GM18907 (cell line): ENCODE results near the gene NRL.
A peak's percentile ranks its signal among the peaks of the same experiment; 100 is the strongest.

Source experiments
- ATAC-seq: cut with Tn5 transposase; IDR thresholded peaks from one replicate; pipeline ENCODE4 v1.9.1; 2021; ENCODE audit warnings: mild to moderate bottlenecking, moderate library complexity; ENCODE audit not compliant: unreplicated experiment

Gene NRL

DNA sequence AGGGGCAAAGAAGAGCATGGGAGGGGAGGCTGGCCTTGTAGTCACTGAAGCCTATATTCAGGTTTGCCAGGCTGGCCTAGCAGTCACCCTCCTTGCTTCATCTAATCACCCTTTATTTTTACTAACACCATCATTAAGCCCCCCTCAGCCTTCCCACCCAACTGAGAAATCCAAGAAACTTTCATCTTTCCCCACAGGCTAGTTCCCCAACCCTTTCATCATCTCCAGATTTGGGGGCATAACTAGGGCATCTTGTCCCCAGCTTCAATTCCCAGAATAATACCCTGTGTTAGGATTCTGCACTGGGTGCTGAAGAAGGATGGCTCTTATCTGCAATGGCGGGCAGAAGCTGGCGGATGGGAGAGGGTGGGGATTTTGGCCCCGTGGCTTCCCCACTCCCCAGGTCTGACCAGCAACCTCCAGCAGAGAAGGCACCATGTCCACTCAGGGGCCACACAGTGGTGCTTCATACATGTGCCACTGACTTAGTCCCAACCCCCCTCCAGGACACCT lies 13.7 kb downstream of the NRL start:
- ATAC-seq: no peak

DNA sequence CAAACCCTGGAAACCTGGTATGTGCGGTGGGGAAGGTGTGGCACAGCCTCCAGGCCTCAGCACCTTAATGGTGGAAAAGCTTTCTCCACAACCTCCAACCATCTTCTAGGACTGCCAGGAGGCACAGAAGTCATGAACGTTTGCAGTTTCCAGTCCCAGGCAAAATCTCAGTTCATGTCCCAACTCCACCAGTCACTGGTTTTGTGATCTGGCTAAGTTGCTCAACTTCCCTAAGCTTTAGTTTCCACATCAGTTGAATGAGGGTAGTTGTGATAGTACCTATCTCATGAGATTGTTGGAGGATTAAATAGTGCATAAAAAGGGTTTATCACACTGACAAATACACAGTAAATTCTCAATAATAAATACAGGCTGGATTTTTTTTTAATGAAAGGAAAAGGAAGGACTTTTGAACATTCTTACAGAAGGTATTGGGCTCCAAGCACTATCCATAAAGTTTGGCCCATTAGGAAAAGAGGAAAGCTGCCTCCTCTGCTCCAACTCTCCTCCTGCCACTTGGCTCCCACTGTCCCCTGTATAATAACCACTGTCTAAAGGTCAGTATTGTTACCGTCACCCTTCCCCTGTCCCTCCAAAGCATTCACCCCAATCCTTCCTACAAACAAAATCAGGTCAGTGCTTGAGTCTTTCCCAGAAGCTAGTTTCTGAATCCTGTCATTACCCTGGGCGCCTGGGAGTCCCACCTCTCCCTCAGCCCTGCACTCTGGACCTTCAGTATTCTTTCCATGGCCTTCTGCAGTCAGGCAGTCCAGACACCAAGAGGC lies 14.4 kb downstream of the NRL start:
- no peak for ATAC-seq

DNA sequence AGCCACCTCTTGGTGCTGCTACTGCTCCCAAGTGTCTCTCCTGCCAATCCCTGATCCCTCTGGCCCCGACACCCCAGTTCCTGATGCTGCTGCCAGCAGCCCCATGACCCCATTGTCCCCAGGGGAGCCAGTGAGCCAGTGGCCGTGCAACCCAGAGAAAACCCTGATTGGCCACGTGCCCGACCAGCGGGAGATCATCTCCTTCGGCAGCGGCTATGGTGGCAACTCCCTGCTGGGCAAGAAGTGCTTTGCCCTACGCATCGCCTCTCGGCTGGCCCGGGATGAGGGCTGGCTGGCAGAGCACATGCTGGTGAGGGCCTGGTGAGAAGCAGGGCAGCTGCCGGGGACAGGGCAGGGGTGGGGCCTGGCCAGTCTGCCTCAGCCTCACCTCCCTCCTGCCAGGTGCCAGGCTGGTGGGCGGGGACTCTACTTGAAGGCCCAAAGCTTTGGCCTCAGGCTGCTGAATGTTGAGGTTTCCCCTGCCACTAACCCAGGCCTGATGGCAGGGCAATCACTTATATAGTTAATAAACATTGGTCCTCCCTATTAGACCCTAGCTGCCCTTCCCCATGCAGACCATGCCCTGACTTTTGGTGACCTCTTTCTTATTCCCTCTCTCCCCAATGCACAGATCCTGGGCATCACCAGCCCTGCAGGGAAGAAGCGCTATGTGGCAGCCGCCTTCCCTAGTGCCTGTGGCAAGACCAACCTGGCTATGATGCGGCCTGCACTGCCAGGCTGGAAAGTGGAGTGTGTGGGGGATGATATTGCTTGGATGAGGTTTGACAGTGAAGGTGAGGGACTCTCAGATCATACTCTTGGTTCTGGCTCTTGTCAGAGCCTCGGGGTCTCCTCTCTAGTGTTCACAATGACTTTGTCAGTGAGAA lies 15.6 kb downstream of the NRL start:
- no peak for ATAC-seq

DNA sequence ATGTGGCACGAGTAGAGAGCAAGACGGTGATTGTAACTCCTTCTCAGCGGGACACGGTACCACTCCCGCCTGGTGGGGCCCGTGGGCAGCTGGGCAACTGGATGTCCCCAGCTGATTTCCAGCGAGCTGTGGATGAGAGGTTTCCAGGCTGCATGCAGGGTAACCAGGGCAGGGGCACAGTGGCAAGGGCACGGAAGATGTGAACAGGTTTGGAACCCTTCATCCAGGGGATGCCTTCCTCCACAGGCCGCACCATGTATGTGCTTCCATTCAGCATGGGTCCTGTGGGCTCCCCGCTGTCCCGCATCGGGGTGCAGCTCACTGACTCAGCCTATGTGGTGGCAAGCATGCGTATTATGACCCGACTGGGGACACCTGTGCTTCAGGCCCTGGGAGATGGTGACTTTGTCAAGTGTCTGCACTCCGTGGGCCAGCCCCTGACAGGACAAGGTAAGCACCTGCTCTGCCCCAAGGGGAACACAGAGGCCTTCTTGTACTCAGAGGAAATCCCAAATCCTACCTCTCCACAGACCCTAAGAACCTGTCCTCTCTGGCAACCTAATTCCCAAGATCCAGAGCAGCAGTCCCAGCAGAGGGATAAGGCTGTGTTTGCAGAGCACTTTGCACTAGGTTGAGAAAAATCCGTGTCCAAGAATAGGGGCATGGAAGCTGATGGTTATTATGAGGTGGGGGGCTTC lies 16.4 kb downstream of the NRL start:
- ATAC-seq: no peak

DNA sequence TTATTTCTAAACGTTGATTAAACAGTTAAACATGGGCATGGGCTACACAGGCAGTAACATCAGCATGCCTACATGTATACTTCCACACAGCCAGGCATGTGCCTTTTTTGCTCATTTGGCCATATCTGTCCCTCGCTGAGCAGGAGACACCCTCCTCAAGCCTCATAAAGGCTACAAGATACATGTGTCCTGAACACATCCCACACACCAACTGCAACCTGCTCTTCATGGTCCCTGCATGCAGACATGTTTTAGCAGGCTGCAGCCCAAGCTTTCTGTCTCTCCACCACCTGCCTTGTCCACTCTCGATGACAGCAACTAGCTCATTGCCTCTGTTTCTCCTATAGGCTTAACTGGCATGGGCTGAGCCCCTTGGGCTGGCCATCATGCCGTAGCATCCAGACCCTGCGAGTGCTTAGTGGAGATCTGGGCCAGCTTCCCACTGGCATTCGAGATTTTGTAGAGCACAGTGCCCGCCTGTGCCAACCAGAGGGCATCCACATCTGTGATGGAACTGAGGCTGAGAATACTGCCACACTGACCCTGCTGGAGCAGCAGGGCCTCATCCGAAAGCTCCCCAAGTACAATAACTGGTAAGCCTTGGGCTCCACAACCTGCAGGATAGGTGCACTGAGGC lies 18.1 kb downstream of the NRL start:
- ATAC-seq: no peak

DNA sequence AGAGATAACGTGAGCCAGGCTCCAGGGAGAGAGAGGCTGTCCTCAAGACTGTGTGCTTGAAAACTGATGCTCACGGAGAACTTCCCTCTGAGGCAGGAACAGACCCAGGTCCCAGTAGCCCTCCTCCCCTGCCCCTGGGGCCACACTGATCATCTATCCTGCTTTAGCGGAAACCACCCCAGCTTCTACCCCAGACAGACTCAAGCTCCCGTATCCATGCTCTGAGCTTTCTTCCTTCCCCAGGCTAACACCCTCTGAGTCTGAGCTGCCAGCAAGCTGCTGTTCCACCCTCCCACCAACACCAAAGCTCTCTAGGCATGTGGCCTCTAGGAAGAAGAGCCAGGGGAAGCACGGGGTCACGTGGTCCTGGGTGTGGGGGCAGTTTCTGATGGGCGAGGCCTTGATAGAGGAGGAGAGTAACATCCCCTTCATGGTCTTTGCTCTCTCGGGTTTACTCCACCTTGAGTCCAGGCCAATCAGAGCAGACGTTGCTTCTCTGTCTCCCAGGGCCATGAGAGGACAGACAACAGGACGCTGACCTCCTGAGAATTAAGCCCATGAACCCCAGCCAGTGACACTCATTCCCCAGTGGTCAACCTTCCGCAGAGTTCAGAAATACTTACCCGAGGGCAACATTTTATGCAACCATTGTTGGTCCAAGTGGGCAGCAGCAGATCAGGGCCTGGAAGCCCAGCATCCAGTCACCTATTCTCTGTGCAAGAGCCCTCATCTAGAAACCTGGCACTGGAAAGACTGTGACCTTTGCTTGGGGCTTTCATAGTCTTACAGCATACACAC lies 19.3 kb downstream of the NRL start:
- ATAC-seq: peak; percentile 70

DNA sequence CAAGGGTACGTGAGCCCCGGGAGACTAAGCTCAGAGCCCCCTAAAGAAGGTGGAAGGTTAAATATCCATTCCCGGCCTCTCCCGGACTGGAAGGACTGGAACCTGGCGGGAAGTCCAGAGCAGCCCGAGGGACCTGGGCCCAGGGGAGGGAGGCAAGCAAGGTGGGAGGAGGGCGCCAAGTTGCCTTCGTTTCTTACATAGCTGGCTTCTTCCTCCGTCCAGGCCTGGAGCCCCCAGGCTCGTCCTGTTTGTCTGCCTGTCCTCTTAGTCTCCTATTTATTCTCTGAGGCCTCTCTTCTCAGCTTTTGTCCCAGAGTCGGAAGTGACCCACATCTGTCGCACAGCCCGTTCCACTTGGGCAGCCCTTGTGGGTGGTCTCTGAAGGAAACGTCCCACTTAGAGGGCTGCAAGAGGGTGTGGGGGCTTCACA lies 19.9 kb downstream of the NRL start:
- ATAC-seq: peak; percentile 1

DNA sequence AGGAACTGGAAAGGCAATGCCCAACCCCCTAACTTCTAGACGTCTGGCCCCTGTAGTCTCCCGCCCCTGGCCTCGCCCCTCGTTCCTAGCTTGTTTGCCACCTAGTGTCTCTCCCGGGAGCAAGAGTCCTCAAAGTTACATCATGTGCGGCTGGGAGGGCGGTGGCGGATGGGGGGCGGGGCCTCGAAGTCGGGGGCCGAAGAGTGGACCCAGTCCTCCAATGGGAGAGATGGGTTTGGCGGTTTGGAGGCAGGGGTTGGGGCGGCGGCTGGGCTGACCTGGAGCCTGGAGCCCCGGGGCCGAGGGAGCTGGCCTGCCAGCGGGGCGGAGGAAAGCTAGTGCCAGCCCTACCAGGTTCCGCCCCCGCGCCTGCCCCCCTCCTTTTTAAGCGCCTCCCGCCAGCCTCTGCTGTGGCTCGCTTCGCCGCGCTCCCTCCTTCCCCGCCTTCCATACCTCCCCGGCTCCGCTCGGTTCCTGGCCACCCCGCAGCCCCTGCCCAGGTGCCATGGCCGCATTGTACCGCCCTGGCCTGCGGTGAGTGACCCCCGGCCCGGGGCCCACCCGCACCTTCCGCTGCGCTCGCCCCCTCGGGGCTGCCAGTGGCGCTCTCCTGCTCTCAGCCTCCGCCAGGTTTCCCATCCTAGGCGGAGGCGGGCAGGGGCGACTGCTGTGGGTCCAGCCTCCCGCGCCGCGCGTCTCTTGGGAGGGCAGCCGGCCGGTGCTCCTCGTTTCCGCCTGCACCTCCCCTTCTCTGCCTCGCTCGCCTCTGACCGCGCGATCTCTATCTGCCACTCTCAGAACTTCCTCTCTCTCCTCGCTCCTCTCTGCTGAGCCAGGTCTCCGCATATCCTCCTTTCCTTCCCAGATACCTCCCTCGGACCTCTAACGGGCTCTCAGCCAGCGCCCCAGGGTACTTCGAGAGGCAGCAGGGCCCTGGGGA lies 20.6 kb downstream of the NRL start, which contains the start of gene PCK2:
Gene PCK2 (plus strand): TSS at position 411 of the 940 bp plus-strand sequence. CDS start 95 bp downstream, at position 506.
- ATAC-seq: peak; percentile 60

DNA sequence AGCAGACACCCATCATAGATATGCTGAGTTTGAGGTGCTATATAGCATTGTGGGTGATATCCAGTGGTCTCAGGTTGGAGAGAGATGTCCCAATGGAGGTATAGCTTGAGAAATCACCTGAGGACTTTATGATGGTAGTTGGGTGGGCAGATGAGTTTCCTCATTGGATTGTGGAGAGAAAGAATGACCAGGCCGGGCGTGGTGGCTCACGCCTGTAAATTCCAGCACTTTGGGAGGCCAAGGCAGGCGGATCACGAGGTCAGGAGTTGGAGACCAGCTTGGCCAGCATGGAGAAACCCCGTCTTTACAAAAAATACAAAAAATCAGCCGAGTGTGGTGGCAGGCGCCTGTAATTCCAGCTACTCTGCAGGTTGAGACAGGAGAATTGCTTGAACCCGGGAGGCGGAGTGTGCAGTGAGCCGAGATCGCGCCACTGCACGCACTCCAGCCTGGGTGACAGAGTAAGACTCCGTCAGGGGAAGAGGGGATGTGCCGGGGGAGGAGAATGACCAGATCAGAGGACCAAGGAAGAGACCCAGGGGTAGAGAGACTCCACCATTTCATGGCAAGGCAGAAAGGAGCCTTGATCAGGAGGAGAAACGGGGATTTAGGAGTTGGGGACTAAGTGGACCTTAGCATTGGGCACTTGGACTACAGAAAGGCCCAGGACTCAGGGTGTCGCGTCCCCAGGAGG lies 21.4 kb downstream of the NRL start:
- no peak for ATAC-seq

DNA sequence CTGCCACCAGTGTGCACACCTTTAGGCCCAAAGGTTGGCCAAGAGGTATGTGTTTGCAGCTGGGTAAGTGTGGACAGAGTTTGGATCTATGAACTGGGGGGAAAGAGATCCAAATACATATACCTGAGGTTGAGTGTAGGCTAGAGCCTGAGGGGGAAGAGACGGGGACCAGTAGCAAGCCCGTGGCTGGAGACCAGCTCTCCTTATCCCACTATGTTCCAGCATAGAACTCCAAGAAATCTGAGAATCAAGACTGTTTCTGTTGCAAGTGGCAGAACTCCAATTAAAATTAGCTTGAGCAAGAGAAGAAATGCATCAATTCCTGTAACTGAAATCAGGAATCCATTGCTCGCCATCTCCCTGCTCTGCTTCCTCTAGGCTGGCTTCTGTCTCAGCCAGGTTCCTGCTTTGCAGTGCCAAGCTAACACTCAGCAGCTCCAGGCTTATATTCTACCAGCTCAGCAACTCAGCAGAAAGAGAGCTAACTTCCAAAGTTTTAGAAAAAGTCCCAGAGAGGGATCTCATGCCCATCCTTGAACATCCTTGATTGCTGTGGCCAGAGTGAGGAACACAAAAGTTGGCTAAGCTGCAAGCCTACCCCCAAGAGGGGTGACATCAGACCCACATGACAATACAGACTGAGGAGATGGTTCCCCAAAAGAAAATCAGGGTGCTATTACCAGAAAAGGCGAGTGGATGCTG lies 22.1 kb downstream of the NRL start:
- no peak for ATAC-seq

DNA sequence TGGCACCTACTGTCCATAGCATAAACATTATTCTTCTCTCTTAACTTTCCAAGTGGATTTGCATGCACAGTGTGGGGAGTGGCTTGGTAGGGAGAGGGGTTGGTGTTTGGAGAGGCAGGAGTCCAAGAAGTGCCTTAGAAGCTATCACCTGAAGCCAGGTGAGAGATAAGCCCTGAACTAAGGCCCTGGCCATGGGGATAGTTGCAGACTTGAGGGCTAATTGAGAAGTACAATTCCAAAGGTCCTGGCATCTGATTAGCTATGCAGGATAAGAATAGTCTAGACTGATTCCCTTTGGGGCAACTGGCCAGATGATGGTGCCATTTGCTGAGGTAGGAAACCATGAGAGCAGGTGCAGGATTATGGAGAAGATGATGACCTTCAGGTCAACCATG lies 22.6 kb downstream of the NRL start:
- no peak for ATAC-seq

DNA sequence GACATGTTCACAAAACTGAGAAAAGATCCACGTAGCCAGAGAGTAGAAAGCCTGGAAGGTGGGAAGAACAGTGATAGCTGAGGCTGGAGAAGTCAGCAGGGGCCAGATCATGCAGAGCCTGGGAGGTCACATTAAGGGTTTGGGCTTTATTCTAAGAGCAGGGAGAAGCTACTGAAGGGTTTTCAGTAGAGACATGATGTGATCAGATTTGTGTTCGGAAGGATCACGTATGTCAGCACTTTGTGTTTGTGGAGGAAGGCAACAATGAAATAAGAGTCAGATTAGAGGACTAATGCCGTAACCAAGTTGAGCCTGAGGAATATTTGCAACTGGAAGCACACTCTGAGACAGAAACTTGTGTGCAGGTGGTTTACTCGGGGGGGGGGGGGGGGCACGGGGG lies 24.9 kb downstream of the NRL start:
- no peak for ATAC-seq

DNA sequence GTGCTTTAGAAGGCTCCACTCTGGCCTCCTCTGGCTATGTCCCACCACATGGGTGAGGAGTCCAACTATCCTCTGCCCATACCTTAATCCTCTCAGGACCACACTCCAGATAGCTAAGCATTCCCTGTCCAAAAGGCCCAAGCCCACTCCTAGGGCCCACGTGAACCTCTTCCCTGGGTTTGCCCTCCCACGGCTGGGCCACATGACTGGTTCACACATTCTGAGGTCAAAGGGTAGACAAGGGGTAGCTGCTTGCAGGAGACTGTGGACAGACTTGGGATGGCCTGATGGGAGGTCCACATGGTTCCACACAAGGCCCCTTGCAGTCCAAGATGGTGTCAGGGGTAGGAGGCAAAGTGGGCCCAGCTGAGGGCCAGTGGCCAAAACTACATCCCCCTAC lies 26.7 kb downstream of the NRL start:
- ATAC-seq: no peak

DNA sequence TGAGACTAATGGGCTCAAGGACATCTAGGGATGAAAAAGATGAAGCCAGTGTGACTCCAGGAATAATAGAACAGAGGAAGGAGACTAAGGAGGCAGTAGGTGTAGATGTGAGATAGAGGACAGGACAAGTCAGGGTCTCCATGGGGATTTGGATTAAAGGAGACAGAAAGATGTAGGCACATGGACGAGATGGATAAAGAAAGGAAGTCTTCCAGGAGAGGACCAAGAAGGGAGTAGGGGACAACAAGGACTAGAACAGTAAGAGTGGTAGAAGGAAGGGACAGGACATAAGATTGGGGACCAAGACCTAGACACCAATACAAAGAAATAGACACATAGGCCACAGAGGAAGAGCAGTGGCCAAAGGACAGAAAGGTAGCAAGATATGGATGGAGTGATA lies 27.7 kb downstream of the NRL start:
- no peak for ATAC-seq

DNA sequence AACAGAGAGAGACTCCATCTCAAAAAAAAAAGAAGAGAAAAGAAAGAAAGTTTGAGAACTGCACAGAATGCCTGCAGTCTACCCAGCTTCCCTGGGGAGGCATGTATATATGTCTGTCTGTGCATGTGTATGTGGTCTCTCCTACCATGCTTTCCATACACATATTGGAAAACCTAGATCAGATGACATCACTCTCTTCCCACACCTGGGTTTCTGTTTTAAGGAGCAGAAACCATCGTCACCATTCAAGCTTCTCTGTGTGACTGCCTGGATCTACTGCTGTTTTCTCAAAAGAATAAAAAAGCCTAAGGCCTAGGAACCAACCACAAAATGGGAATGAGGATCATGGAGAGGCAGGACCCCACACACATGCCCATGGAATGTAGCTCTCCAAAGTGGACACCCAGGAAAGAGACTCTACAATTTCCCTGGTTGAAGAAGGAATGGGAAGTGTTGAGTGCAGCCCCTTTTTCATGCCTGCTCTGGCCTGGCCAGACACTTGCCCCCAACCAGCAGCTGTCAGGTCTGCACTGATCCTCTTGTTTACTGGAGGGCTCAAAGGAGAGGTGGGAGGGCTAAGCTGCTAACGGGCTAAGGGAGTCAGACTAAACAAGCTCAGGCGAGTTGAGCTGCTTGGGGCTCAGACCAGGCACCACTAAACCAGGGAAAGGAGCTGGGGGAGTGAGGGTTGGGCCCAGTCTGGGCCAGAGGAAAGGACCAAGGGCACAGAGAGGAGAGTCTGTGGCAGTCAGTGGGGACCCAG lies 28.4 kb downstream of the NRL start:
- ATAC-seq: no peak

DNA sequence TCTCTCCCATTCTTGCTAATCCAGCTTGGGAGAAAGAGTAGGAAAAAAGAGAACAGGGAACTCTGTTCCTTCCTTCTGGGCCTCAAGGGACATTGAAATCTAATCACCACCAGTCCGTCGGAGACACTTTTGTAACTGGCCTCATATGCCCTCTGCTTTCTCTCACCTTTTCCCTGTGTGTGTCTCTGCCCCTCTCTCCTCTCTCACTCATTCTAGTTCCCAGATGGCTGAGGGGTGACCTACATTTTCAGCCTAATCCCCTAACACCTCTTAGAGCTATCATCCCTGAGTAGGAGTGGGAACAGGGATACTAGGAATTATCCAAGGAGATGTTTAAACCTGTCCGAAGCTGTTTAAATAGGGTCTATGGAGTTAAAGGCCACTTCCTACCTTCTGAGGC lies 29.5 kb downstream of the NRL start:
- no peak for ATAC-seq

DNA sequence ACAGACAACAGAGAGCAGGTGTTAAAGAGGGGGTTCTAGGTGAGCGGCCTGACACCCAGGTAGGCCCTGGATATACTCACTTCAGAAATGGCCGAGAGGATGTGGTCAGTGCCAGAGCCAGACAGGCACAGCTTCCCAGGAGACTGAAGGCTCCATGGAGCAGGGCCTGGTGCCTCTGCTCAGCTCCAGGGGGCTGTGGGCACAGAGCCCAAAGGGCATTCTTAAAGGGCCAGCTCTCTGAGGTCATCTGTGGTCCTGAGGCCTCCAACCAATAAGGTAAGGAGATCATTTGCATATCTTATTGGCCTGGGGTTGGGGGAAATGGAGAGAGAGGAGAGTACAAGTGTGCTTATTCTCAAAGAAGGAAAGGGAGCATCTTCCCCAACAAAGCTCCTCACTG lies 30.3 kb downstream of the NRL start:
- ATAC-seq: no peak
